ENCODE results near the gene SLC39A7.

DNA sequence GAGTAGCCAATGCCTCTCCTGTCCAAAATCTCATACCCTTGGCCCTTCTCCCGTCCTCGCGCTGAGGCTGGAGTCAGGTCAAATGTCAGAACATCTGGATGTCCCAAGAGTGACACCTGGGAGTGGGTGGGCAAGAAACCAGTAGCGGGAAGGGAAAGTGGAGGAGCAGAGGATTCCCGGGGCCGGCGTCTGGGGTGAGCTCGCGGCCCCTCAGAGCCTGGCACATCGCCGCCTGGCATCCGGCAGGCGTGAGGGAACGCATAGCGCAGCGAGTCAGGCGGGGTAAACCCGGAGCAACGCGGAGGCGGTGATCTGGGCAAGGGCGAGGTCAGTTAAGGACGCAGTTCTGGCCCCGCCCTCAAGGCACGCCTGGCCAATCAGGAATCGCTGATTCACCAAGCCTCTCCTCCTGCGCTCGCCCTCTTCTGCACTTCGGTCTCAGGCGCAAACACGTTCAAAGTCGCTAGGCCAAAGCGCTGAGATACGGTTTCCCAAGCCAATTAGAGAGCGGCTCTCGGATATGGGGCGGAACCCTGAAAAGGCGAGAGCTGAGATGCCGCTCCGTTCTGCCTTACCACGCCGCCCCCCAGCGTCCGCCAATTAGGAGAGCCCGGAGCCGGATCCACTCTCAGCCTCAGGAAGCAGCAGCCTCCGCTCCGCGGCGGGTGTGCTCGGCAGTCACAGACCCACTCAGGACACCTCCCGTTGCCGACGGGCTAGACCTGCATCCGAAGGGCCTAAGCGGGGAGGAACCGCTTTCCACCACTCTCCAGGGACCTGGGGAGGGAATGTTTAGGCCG is 48.5 kb downstream of the SLC39A7 start:
- TF ChIP-seq, protein P1, sequence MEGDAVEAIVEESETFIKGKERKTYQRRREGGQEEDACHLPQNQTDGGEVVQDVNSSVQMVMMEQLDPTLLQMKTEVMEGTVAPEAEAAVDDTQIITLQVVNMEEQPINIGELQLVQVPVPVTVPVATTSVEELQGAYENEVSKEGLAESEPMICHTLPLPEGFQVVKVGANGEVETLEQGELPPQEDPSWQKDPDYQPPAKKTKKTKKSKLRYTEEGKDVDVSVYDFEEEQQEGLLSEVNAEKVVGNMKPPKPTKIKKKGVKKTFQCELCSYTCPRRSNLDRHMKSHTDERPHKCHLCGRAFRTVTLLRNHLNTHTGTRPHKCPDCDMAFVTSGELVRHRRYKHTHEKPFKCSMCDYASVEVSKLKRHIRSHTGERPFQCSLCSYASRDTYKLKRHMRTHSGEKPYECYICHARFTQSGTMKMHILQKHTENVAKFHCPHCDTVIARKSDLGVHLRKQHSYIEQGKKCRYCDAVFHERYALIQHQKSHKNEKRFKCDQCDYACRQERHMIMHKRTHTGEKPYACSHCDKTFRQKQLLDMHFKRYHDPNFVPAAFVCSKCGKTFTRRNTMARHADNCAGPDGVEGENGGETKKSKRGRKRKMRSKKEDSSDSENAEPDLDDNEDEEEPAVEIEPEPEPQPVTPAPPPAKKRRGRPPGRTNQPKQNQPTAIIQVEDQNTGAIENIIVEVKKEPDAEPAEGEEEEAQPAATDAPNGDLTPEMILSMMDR (IDR thresholded peaks at IDR 0.05) = peak in 3 of 6 experiments; percentile 38 to 43 (median 39)
- TF ChIP-seq POLR2A (IDR thresholded peaks at IDR 0.05) = peak in 3 of 4 donors; percentile 75 to 90 (median 82)
- TF ChIP-seq POLR2AphosphoS5 (IDR thresholded peaks at IDR 0.05) = peak; percentile 44 to 78

Data from upper lobe of left lung (tissue), 4 donors.